Left lung (tissue), 10 donors: ENCODE results near the gene AMOTL1. TPM values are rescaled to one million over a fixed set of nuclear protein-coding genes. Genes with fewer than 3 reads are reported as not detected.

Experiments
- ATAC-seq: fragments of 200-7000 bp; cut with Tn5 transposase; one replicate; pipeline ENCODE4 v1.9.1; 2020; ENCODE audit warnings: moderate library complexity
- DNase-seq, 4 donors: peaks; one replicate each; pipeline ENCODE4 v3.0.0-alpha.2; 2013 to 2020
- H3K27ac ChIP-seq, 2 donors: fragments of 200-600 bp; sonication (generic) in 1 of 2; one replicate each; pipeline versions ENCODE4 v1.5.0 to v1.8.0; 2020 to 2021
- H3K27me3 ChIP-seq, 2 donors: fragments of 200-600 bp; sonication (generic) in 1 of 2; one replicate each; pipeline versions ENCODE4 v1.5.0 to v1.8.0; 2020 to 2021
- H3K36me3 ChIP-seq, 2 donors: fragments of 200-600 bp; sonication (generic) in 1 of 2; one replicate each; pipeline versions ENCODE4 v1.5.0 to v1.8.0; 2020 to 2021
- H3K4me1 ChIP-seq, 2 donors: fragments of 200-600 bp; one replicate each; pipeline ENCODE4 v1.8.0; 2021
- H3K4me3 ChIP-seq, 2 donors: fragments of 200-600 bp; sonication (generic) in 1 of 2; one replicate each; pipeline versions ENCODE4 v1.5.0 to v1.8.0; 2020 to 2021; ENCODE audit warnings: mild to moderate bottlenecking in 1 of 2
- H3K9me3 ChIP-seq, 2 donors: fragments of 200-600 bp; sonication (generic) in 1 of 2; one replicate each; pipeline versions ENCODE4 v1.5.0 to v1.8.0; 2020 to 2021
- CTCF ChIP-seq, 2 donors: fragments of 200-600 bp; sonication (generic) in 1 of 2; IDR thresholded peaks; one replicate each; pipeline versions ENCODE4 v1.5.0 to v1.8.0; 2021; ENCODE audit warnings: antibody characterized with exemption in 2 of 2
- intact Hi-C, 2 donors: fragments of 100-400 bp; cut with DNase I; formaldehyde crosslinking; loops; one replicate each; pipeline versions ENCODE4 v1.11.2 to v1.14.2; 2022
- polyA plus RNA-seq, 6 donors: library from polyadenylated mRNA; unstranded; fragments of 120-200 nt; gene quantifications; one replicate each; pipeline ENCODE4 v1.2.1, GENCODE V29; 2013; ENCODE audit not compliant: insufficient read length in 6 of 6
- total RNA-seq, 2 donors: library from RNA; stranded (reverse); fragmentation: NEBNext Ultra II Directional; extraction: Animal tissue kit (Norgen Biotek cat#: 25700); gene quantifications; one replicate each; pipeline ENCODE4 v1.2.1, GENCODE V29; 2021
- donor health status: DM: no; HTN: yes; CAD: no.
- donor health status: DM: no; HTN: no; CAD: no.

Gene AMOTL1
- total and polyA plus RNA-seq, 8 donors = 42.7 to 67.9 (median 55.5) TPM

- H3K36me3 ChIP-seq = no peaks in the 10 kb centered on the region
- intact Hi-C loops = no loop called here
Measured at GRCh38 chr11:94725097-94725496, 43.1 kb upstream of the AMOTL1 start.

GRCh38 chr11:94727819-94728218, 40.3 kb upstream of the AMOTL1 start:
- DNase-seq (no peak), ATAC-seq (no peak)
- intact Hi-C loops = no loop called here
- TF ChIP-seq CTCF (IDR thresholded peaks at IDR 0.05) = no peak
- Histone ChIP-seq H3K27me3 (no peaks in the 10 kb centered on the region), H3K36me3 (no peaks in the 10 kb centered on the region), H3K4me1 (no peaks in the 10 kb centered on the region), H3K9me3 (no peaks in the 10 kb centered on the region), H3K4me3 (no peak overlapping the region), H3K27ac (no peak overlapping the region)

More at GRCh38 chr11:94725097-94725496, 43.1 kb upstream of the AMOTL1 start:
- TF ChIP-seq CTCF (IDR thresholded peaks at IDR 0.05) = no peak
- Histone ChIP-seq H3K9me3 (no peaks in the 10 kb centered on the region), H3K27ac (no peak overlapping the region), H3K4me1 (no peaks in the 10 kb centered on the region), H3K27me3 (no peaks in the 10 kb centered on the region), H3K4me3 (no peak overlapping the region)
- DNase-seq (no peak), ATAC-seq (no peak)

GRCh38 chr11:94728541-94728940, 39.6 kb upstream of the AMOTL1 start:
- H3K4me3 ChIP-seq = no peak overlapping the region
- no peaks in the 10 kb centered on the region for H3K4me1 ChIP-seq
- ATAC-seq (no peak), DNase-seq (no peak)
- H3K27ac ChIP-seq = no peak overlapping the region
- intact Hi-C loops = no loop called here
- H3K9me3 ChIP-seq = no peaks in the 10 kb centered on the region
- TF ChIP-seq CTCF (IDR thresholded peaks at IDR 0.05) = no peak
- H3K27me3 ChIP-seq = no peaks in the 10 kb centered on the region
- H3K36me3 ChIP-seq = no peaks in the 10 kb centered on the region

GRCh38 chr11:94728966-94729751, 39.0 kb upstream of the AMOTL1 start:
- H3K27ac ChIP-seq = no peak overlapping the region
- no peaks in the 10 kb centered on the region for H3K9me3 ChIP-seq
- no peak overlapping the region for H3K4me3 ChIP-seq
- intact Hi-C loops = no loop called here
- DNase-seq (no peak), ATAC-seq (no peak)
- TF ChIP-seq CTCF (IDR thresholded peaks at IDR 0.05) = no peak
- no peaks in the 10 kb centered on the region for H3K36me3 ChIP-seq
- no peaks in the 10 kb centered on the region for H3K27me3 ChIP-seq
- H3K4me1 ChIP-seq = no peaks in the 10 kb centered on the region

GRCh38 chr11:94730153-94730552, 38.0 kb upstream of the AMOTL1 start:
- intact Hi-C loops = no loop called here
- ATAC-seq (no peak), DNase-seq (no peak)
- Histone ChIP-seq H3K27ac (no peak overlapping the region), H3K4me3 (no peak overlapping the region), H3K4me1 (no peaks in the 10 kb centered on the region), H3K36me3 (no peaks in the 10 kb centered on the region), H3K27me3 (no peaks in the 10 kb centered on the region), H3K9me3 (no peaks in the 10 kb centered on the region)
- no peak for TF ChIP-seq CTCF (IDR thresholded peaks at IDR 0.05)
